IMR-90 (cell line): ENCODE data around the gene PLXND1. TPM values are rescaled to one million over a fixed set of nuclear protein-coding genes. Genes with fewer than 3 reads are reported as not detected.
A peak's percentile ranks its signal among the peaks of the same experiment; 100 is the strongest.

Experiments
- ATAC-seq: fragments of 200-7000 bp; cut with Tn5 transposase; 2 replicates; pipeline ENCODE4 v1.9.1; 2020; ENCODE audit warnings: low read depth, mild to moderate bottlenecking, moderate library complexity
- BruUV-seq: library from RNA; stranded (reverse); fragments of 400-500 nt; replicated peaks from 2 replicates; lab custom pipeline; 2021; lab: Mats Ljungman, UMichigan
- CTCF ChIA-PET: fragments of 300-600 bp; formaldehyde crosslinking; extraction: SDS; loops from one replicate; lab custom pipeline; 2021; ENCODE audit warnings: antibody characterized with exemption; lab: Yijun Ruan, JAX
- POLR2A ChIA-PET: fragments of 300-600 bp; sonication (Branson Sonifier 250); formaldehyde crosslinking; loops from one replicate; lab custom pipeline; 2022; ENCODE audit warnings: antibody characterized with exemption; ENCODE audit not compliant: unreplicated experiment; lab: Charles Lee
- DNase-seq: peaks from one replicate; pipeline ENCODE4 v3.0.0; 2013
- H2AFZ ChIP-seq: replicated peaks from 2 replicates; pipeline ENCODE3; 2013; ENCODE audit warnings: low read length, mild to moderate bottlenecking; ENCODE audit not compliant: poor library complexity
- H2AK5ac ChIP-seq: 2 replicates; pipeline ENCODE4 v1.6.1; 2013; ENCODE audit warnings: low read depth, low read length, inconsistent platforms
- H2AK9ac ChIP-seq: replicated peaks from 2 replicates; pipeline ENCODE3; 2013; ENCODE audit warnings: mild to moderate bottlenecking, low read depth, low read length, moderate library complexity; ENCODE audit not compliant: poor library complexity
- H2BK120ac ChIP-seq: 2 replicates; pipeline ENCODE4 v1.6.1; 2013; ENCODE audit warnings: low read depth, low read length, inconsistent platforms
- H2BK15ac ChIP-seq: 3 replicates; pipeline ENCODE4 v1.6.1; 2013; ENCODE audit warnings: low read depth, low read length, inconsistent platforms
- H2BK20ac ChIP-seq: 2 replicates; pipeline ENCODE4 v1.6.1; 2013; ENCODE audit warnings: low read depth, mild to moderate bottlenecking, inconsistent platforms, low read length, moderate library complexity
- H2BK5ac ChIP-seq: 2 replicates; pipeline ENCODE4 v1.6.1; 2013; ENCODE audit warnings: mild to moderate bottlenecking, low read depth, low read length, inconsistent platforms; ENCODE audit not compliant: poor library complexity, severe bottlenecking
- H3K14ac ChIP-seq: replicated peaks from 2 replicates; pipeline ENCODE4 v1.6.1; 2013; ENCODE audit warnings: low read depth, low read length, inconsistent platforms
- H3K18ac ChIP-seq: 2 replicates; pipeline ENCODE4 v1.6.1; 2013; ENCODE audit warnings: low read depth, low read length, control low read depth
- H3K23ac ChIP-seq: 2 replicates; pipeline ENCODE4 v1.6.1; 2013; ENCODE audit warnings: low read depth, low read length, inconsistent platforms
- H3K27ac ChIP-seq: 2 replicates; pipeline ENCODE4 v1.5.1; 2013; ENCODE audit warnings: mild to moderate bottlenecking, control low read depth, low read length; ENCODE audit not compliant: insufficient read depth
- H3K27me3 ChIP-seq: 2 replicates; pipeline ENCODE4 v1.6.1; 2013; ENCODE audit warnings: low read length; ENCODE audit not compliant: control insufficient read depth, insufficient read depth
- H3K36me3 ChIP-seq: 2 replicates; pipeline ENCODE4 v1.6.1; 2013; ENCODE audit warnings: low read length, mixed read lengths; ENCODE audit not compliant: control insufficient read depth, insufficient read depth
- H3K4ac ChIP-seq: 2 replicates; pipeline ENCODE4 v1.6.1; 2013; ENCODE audit warnings: low read depth, low read length, inconsistent platforms
- H3K4me1 ChIP-seq: 2 replicates; pipeline ENCODE4 v1.6.1; 2013; ENCODE audit warnings: low read length, mixed read lengths; ENCODE audit not compliant: control insufficient read depth, insufficient read depth
- H3K4me2 ChIP-seq: 2 replicates; pipeline ENCODE4 v1.6.1; 2013; ENCODE audit warnings: low read depth, mild to moderate bottlenecking, control low read depth, low read length, moderate library complexity
- H3K4me3 ChIP-seq: 2 replicates; pipeline ENCODE4 v1.5.1; 2013; ENCODE audit warnings: low read depth, mild to moderate bottlenecking, control low read depth, low read length, moderate library complexity; ENCODE audit not compliant: insufficient read depth
- H3K56ac ChIP-seq: 2 replicates; pipeline ENCODE4 v1.6.1; 2013; ENCODE audit warnings: low read length, inconsistent platforms; ENCODE audit not compliant: insufficient read depth; ENCODE audit errors: extremely low read depth
- H3K79me1 ChIP-seq, 2 experiments: 2 replicates each; pipeline ENCODE4 v1.6.1; 2013; ENCODE audit warnings: low read length in 2 of 2, inconsistent platforms in 1 of 2, low read depth in 1 of 2
- H3K9ac ChIP-seq: 2 replicates; pipeline ENCODE4 v1.6.1; 2013; ENCODE audit warnings: low read depth, low read length, control low read depth
- H3K9me1 ChIP-seq: 2 replicates; pipeline ENCODE4 v1.6.1; 2013; ENCODE audit warnings: low read length, inconsistent platforms; ENCODE audit not compliant: insufficient read depth
- H3K9me3 ChIP-seq: 2 replicates; pipeline ENCODE4 v1.6.1; 2013; ENCODE audit warnings: low read length; ENCODE audit not compliant: control insufficient read depth, insufficient read depth
- H4K20me1 ChIP-seq: 2 replicates; pipeline ENCODE4 v1.6.1; 2013; ENCODE audit warnings: low read length, inconsistent platforms; ENCODE audit not compliant: insufficient read depth
- H4K5ac ChIP-seq: 2 replicates; pipeline ENCODE4 v1.6.1; 2013; ENCODE audit warnings: mild to moderate bottlenecking, low read depth, low read length, control low read depth
- H4K8ac ChIP-seq, 2 experiments: 2 replicates each; pipeline ENCODE4 v1.6.1; 2013; ENCODE audit warnings: low read depth in 2 of 2, low read length in 2 of 2, control low read depth in 1 of 2, inconsistent platforms in 1 of 2
- H4K91ac ChIP-seq: 2 replicates; pipeline ENCODE4 v1.6.1; 2013; ENCODE audit warnings: low read depth, low read length, inconsistent platforms; ENCODE audit not compliant: insufficient read depth
- BHLHE40 ChIP-seq: fragments of 150-350 bp; IDR thresholded peaks from 2 replicates; pipeline ENCODE4 v1.6.1; 2016; ENCODE audit warnings: mild to moderate bottlenecking, low read depth, low read length
- CEBPB ChIP-seq: IDR thresholded peaks from 2 replicates; pipeline ENCODE4 v1.6.1; 2012; ENCODE audit warnings: low read depth, low read length, improper control_type of control experiment
- CTCF ChIP-seq: conservative IDR thresholded peaks from 2 replicates; pipeline ENCODE4 v1.5.1; 2012; ENCODE audit warnings: mild to moderate bottlenecking, low read depth, low read length, improper control_type of control experiment
- ELK1 ChIP-seq: fragments of 150-350 bp; IDR thresholded peaks from 2 replicates; pipeline ENCODE4 v1.6.1; 2016; ENCODE audit warnings: low read depth, mild to moderate bottlenecking, low read length, moderate library complexity, borderline replicate concordance
- MAZ ChIP-seq: IDR thresholded peaks from 2 replicates; pipeline ENCODE4 v1.6.1; 2012; ENCODE audit warnings: low read depth, mild to moderate bottlenecking, low read length, improper control_type of control experiment, moderate library complexity, borderline replicate concordance
- MXI1 ChIP-seq: IDR thresholded peaks from 2 replicates; pipeline ENCODE4 v1.6.1; 2012; ENCODE audit warnings: low read depth, mild to moderate bottlenecking, low read length, moderate library complexity, borderline replicate concordance
- NFE2L2 ChIP-seq: fragments of 150-350 bp; IDR thresholded peaks from 2 replicates; pipeline ENCODE4 v1.6.1; 2016; ENCODE audit warnings: low read depth, mild to moderate bottlenecking, low read length
- POLR2A ChIP-seq: IDR thresholded peaks from 2 replicates; pipeline ENCODE4 v1.6.1; 2012; ENCODE audit warnings: mild to moderate bottlenecking, low read depth, low read length
- RAD21 ChIP-seq: IDR thresholded peaks from 2 replicates; pipeline ENCODE4 v1.6.1; 2012; ENCODE audit warnings: low read length, improper control_type of control experiment
- RCOR1 ChIP-seq: IDR thresholded peaks from 2 replicates; pipeline ENCODE4 v1.6.1; 2012; ENCODE audit warnings: mild to moderate bottlenecking, low read length, improper control_type of control experiment; ENCODE audit not compliant: insufficient replicate concordance
- SMC3 ChIP-seq: fragments of 150-350 bp; IDR thresholded peaks from 2 replicates; pipeline ENCODE4 v1.6.1; 2016; ENCODE audit warnings: low read depth, mild to moderate bottlenecking, antibody characterized with exemption, low read length, moderate library complexity
- WGBS, 2 experiments: methylation state at CpG; one replicate each; pipeline versions ENCODE4 v1.1.5 to v1.1.7; 2013; ENCODE audit warnings: missing lambda C conversion rate in 2 of 2; ENCODE audit not compliant: insufficient read length in 1 of 2; ENCODE audit errors: extremely low coverage in 2 of 2; 5-methylcytosine and 5-hydroxymethylcytosine counted together
- dilution Hi-C: fragments of 300-500 bp; cut with HindIII; formaldehyde crosslinking; loops from one replicate; pipeline ENCODE4 v1.14.3; 2018; ENCODE audit warnings: low sequenced_read_pairs; ENCODE audit not compliant: unreplicated experiment
- in situ Hi-C: fragments of 300-500 bp; cut with MboI; formaldehyde crosslinking; loops from 3 replicates; pipeline ENCODE4 v1.14.3; 2019; ENCODE audit warnings: low sequenced_read_pairs, inconsistent platforms, mixed read lengths
- intact Hi-C: fragments of 100-400 bp; cut with micrococcal nuclease; formaldehyde crosslinking; loops from 2 replicates; pipeline ENCODE4 v1.10.0; 2022
- polyA plus RNA-seq, 3 experiments: library from polyadenylated mRNA; depleted of rRNA; stranded (reverse); fragments of >200 nt; gene quantifications; 2 replicates each; pipeline ENCODE4 v1.2.3, GENCODE V29; 2012; ENCODE audit warnings: low replicate concordance in 1 of 3
- total RNA-seq: library from RNA; depleted of rRNA; stranded (reverse); fragments of >200 nt; gene quantifications from 2 replicates; pipeline ENCODE4 v1.2.3, GENCODE V29; 2012

The PLXND1 gene
- total and polyA plus RNA-seq, 2 of the 4 experiments (the other 2 are of a cell fraction): 19.2 to 67.1 TPM

- Histone ChIP-seq H3K4me2 (no peak overlapping the region), H3K36me3 (no peaks in the 10 kb centered on the region), H2AFZ (peak overlapping the region; percentile 72), H3K4me3 (no peak overlapping the region), H3K9me3 (no peaks in the 10 kb centered on the region), H3K56ac (no peak overlapping the region), H2BK15ac (peak overlapping the region; percentile 33; the same call in 1 of the 3 replicates), H2BK120ac (peak overlapping the region; percentile 69), H4K91ac (no peak overlapping the region), H3K18ac (no peak overlapping the region), H4K8ac (peak overlapping the region in 1 of 2 experiments; percentile 68; a peak in 1 of 4 replicates), H2BK5ac (peak overlapping the region; percentile 1), H3K27ac (no peak overlapping the region), H4K5ac (no peak overlapping the region), H2AK5ac (peak overlapping the region; percentile 37), H2AK9ac (peak overlapping the region; percentile 77), H2BK20ac (peak overlapping the region; percentile 26; the same call in 1 of the 2 replicates), H3K9ac (no peak overlapping the region), H3K27me3 (no peaks in the 10 kb centered on the region), H3K23ac (no peak overlapping the region), H3K4ac (peak overlapping the region; percentile 63), H3K14ac (0 out of 2 replicates have a peak overlapping the region, but pooled peaks have one; percentile 11), H3K9me1 (peaks cover 17% of the 10 kb centered on the region), H4K20me1 (peaks cover 22% of the 10 kb centered on the region), H3K4me1 (peaks cover 30% of the 10 kb centered on the region), H3K79me1 (peaks cover 6 to 17% of the 10 kb centered on the region in 2 experiments)
- WGBS, 2 experiments: 100% methylated on average over 1 of the region's 17 CpGs; no CpG with 5 or more reads in 1 of the 2 experiments
- no TSS peak for BruUV-seq
- ATAC-seq (peak; percentile 2; the same call in 1 of the 2 replicates), DNase-seq (peak; percentile 69)
- CTCF ChIA-PET: interaction anchor here (0.6 to 1.3 kb wide), 2 partner anchors 118 to 331 kb away, joined by 3 read pairs; no protein-coding TSS in a partner anchor
- POLR2A ChIA-PET: no interaction called here
- dilution Hi-C loops: no loop called here
- in situ Hi-C loops: loop anchor here (25.0 kb wide), 1 partner anchor 221 kb away; no protein-coding TSS in a partner anchor
- TF ChIP-seq CTCF (peak; percentile 49), ELK1 (no peak), RCOR1 (no peak), MXI1 (no peak), CEBPB (no peak), NFE2L2 (no peak), RAD21 (peak; percentile 58), SMC3 (peak; percentile 34; the same call in 1 of the 2 replicates), BHLHE40 (no peak), MAZ (0 out of 2 replicates have a peak, but pooled peaks have one; percentile 12), POLR2A (no peak)
- intact Hi-C loops: no loop called here
Measured at GRCh38 chr3:129608087-129608935, 1.8 kb upstream of the PLXND1 start.
